Measurements from ENCODE around the gene VRK3.

Gene VRK3

GRCh38 chr19:50026550-50026906 lies 1.4 kb upstream of the VRK3 start:
- no peak for FAIRE-seq

- no peak for FAIRE-seq
Observed at GRCh38 chr19:50025794-50026549, 800 bp upstream of the VRK3 start, which contains the start of gene ZNF473. Gene ZNF473 (plus strand): TSS chr19:50026005. CDS start chr19:50031083, 5,078 bp downstream.

- no peak for FAIRE-seq
Observed at GRCh38 chr19:50024719-50025021, 502 bp downstream of the VRK3 start.

GRCh38 chr19:50022823-50023222 lies 2.3 kb downstream of the VRK3 start:
- no peak for FAIRE-seq

- no peak for FAIRE-seq
Observed at GRCh38 chr19:50020481-50020880, 4.7 kb downstream of the VRK3 start.

GRCh38 chr19:50016225-50016807 lies 8.9 kb downstream of the VRK3 start:
- FAIRE-seq, result no peak

- FAIRE-seq, result no peak
Observed at GRCh38 chr19:50008532-50008931, 16.6 kb downstream of the VRK3 start.

- no peak for FAIRE-seq
Observed at GRCh38 chr19:50007947-50008346, 17.2 kb downstream of the VRK3 start.

- no peak for FAIRE-seq
Observed at GRCh38 chr19:50007170-50007569, 18.0 kb downstream of the VRK3 start.

- FAIRE-seq, result no peak
Observed at GRCh38 chr19:50005428-50005827, 19.7 kb downstream of the VRK3 start.

- no peak for FAIRE-seq
Observed at GRCh38 chr19:50003810-50004419, 21.3 kb downstream of the VRK3 start.

GRCh38 chr19:50003254-50003788 lies 21.9 kb downstream of the VRK3 start:
- no peak for FAIRE-seq

- FAIRE-seq, result no peak
Observed at GRCh38 chr19:50002386-50002960, 22.7 kb downstream of the VRK3 start.

GRCh38 chr19:50001775-50002174 lies 23.4 kb downstream of the VRK3 start:
- no peak for FAIRE-seq

- no peak for FAIRE-seq
Observed at GRCh38 chr19:50000841-50001557, 24.2 kb downstream of the VRK3 start.

- FAIRE-seq, result no peak
Observed at GRCh38 chr19:50000038-50000840, 24.9 kb downstream of the VRK3 start.

GRCh38 chr19:49999371-50000010 lies 25.7 kb downstream of the VRK3 start:
- FAIRE-seq, result no peak

GRCh38 chr19:49997709-49998108 lies 27.5 kb downstream of the VRK3 start:
- no peak for FAIRE-seq

GRCh38 chr19:49988433-49988832 lies 36.7 kb downstream of the VRK3 start:
- FAIRE-seq, result no peak

GRCh38 chr19:49988007-49988406 lies 37.2 kb downstream of the VRK3 start:
- no peak for FAIRE-seq

GRCh38 chr19:49987159-49987698 lies 37.9 kb downstream of the VRK3 start:
- no peak for FAIRE-seq
